UCSD-AML1 (cell line): ENCODE data around the gene TDRD5.
"Not testable (repeated sequence)": the region's sequence is repeated elsewhere in the genome, so short reads cannot be mapped to it uniquely, and the experiment has no call there.

Experiments
- DNase-seq: peaks from one replicate; lab custom pipeline; 2025; ENCODE audit not compliant: unreplicated experiment; lab: John Stamatoyannopoulos, UW

The TDRD5 gene

DNA sequence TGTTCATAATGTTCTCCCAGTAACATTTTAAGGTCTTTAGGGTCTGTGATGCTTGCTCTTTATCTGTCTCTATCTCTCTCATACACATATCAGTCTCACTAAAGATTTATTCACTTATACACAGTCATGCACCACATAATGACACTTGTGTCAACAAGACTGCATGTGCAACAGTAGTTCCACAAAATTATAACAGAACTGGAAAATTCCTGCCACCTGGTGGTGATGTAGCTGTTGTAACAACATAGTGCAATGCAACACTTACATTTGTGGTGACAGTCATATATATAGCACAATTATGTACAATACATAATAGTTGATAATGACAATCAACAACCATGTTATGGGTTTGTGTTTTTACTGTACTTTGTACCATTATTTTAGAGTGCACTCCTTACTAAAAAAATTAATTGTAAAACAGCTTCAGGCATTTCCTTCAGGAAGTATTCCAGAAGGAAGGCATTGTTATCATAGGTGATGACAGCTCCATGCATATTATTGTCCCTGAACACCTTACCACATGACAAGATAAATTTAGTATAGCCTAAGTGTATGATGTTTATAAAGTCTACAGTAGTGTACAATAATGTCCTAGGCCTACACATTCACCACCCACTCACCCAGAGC, 8.1 kb downstream of the TDRD5 start:
- no peak for DNase-seq

DNA sequence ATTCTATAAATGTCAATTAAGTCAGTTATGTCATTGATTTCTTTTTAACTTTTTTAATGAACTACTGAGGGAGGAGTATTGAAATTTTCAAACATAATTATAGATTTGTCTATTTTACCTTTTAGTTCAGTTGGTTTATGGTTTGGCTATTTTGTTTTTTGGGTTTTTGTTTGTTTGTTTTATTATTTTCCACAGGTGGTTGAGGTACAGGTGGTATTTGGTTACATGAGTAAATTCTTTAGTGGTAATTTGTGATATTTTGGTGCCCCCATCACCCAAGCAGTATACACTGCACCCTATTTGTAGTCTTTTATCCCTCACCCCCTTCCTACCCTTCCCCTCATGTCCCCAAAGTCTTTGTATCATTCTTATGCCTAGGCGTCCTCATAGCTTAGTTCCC, 9.5 kb downstream of the TDRD5 start:
- no peak for DNase-seq

DNA sequence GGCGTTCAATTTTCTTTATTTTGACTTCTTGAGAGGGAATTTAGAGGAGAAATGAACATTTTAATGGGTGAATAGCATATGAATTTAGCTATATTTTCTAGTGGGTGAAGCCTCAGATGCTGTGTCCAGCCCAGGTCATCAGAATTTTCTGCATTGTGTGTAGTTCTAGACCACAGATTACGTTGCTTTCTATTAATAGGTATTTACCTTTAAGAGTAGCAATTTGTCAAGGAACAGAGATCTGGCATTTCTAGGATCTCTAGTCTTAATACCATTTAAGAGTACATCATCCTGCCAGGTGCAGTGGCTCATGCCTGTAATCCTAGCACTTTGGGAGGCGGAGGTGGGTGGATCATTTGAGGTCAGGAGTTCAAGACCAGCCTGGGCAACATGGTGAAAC, 20.7 kb downstream of the TDRD5 start:
- no peak for DNase-seq

DNA sequence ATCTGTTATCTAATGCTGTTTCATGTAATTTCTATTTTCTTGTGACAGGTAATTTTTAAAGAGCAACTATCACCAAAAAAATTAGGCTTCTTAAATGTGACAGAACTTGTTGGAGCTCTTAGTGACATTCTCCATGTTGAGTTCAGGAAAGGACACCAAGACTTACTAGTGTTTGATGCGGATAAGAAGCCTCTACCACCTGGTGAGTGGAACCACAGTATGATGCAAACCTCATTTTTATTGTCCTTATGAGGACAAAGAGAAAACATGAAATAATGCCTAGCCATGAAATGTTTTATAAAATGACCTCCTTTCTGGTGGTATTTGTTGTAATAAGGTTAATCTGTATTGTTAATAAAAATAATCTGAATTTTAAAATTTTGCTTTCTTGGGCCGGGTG, 39.1 kb downstream of the TDRD5 start:
- DNase-seq = no peak

DNA sequence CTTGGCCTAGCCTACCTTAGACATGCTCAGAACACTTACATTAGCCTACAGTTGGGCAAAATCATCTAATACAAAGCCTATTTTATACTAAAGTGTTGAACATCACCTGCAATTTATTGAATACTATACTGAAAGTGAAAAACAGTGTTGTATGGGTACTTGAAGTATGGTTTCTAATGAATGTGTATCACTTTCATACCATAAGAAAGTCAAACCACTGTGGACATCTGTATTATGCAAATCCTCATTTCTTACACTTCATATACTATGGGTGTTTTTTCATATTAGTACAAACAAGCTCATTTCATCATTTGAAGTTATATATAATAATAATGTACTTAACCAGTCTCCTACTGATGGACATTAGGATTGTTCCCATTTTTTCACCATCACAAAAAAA, 41.2 kb downstream of the TDRD5 start:
- DNase-seq = no peak

DNA sequence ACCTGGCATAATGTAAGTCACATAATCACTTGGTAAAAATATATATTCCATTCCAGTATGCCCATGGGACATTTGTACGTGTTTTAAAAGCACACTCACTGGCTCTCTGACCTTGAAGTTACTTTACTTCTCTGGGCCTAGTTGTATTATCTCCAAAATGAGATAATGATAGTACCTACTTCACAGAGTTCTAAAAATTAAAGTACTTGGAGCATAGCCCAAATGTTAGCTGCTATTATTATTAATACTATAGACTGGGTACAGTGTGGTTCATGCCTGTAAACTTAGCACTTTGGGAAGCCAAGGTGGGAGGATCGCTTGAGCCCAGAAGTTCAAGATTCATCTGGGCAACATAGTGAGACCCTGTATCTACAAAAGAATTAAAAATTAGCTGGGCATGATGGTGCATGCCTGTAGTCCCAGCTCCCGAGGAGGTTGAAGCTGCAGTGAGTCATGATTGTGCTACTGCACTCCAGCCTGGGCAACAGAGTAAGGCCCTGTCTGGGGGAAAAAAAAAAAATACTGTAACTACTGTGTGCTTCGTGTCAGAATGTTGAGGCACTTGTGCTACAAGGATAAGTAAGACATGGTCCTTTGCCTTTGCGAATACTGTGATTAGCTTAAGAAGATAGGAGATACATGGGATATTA, 45.7 kb downstream of the TDRD5 start:
- DNase-seq = no peak

DNA sequence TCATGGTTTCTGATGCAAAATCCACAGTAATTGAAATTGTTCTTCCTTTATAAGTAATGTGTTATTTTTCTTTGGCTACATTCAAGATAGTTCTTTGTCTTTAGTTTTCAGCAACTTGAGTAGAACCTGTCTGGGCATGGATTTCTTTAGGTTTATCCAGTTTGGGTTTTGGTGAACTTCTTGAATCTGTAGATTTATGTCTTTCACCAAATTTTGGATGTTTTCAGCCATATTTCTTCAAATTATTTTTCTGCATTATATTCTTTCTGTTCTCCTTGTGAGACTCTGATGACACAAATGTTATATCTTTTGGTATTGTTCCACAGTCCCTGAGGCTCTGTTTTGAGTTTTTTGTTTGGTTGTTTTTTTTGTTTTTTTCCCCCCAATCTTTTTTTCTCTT, 69.4 kb downstream of the TDRD5 start:
- DNase-seq = no peak

DNA sequence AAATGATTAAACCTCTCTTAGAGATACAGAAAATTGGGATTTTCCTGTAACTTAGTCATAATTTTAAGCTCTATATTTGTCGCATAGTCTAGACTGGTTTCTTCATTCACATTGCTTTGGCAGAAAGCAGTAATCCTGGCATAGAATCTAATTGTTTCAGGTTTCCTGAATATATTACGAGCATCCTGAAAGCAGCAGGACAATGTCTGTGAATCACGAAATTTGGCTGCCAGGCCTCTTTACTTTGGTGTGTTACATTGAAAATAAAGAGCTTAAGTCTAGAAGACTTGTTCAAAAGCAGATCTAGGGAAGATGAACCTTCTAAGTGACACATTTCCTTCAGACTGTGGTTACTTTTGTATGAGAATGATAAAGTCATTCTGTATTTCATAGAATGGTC, 72.2 kb downstream of the TDRD5 start:
- DNase-seq = no peak

DNA sequence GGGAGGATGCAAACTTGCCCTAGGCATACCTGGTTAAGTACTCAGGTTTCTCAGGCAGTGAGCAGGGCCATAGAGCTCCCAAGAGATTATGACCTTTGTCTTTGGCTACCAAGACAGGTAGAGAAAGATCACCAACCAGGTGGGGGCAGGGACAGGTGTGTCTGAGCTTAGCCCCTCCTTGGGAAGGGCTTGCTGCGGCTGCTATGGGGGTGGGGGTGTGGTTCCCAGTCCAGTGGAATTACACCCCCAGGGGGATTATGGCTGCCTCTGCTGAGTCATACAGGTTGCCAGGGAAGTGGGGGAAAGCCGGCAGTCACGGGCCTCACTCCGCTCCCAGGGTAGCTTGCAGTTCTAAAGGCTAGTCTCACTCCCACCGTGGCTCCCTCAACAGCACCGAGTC, 86.2 kb downstream of the TDRD5 start:
- no peak for DNase-seq

DNA sequence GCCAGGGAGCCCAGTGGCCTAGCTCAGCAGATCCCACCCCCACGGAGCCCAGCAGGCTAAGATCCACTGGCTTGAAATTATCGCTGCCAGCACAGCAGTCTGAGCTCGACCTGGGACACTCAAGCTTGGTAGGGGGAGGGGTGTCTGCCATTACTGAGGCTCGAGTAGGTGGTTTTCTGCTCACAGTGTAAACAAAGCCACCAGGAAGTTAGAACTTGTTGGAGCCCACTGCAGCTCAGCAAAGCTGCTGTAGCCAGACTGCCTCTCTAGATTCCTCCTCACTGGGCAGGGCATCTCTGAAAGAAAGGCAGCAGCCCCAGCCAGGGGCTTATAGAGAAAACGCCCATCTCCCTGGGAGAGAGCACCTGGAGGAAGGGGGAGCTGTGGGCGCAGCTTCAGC, 102.9 kb downstream of the TDRD5 start:
- DNase-seq = not testable (repeated sequence)

DNA sequence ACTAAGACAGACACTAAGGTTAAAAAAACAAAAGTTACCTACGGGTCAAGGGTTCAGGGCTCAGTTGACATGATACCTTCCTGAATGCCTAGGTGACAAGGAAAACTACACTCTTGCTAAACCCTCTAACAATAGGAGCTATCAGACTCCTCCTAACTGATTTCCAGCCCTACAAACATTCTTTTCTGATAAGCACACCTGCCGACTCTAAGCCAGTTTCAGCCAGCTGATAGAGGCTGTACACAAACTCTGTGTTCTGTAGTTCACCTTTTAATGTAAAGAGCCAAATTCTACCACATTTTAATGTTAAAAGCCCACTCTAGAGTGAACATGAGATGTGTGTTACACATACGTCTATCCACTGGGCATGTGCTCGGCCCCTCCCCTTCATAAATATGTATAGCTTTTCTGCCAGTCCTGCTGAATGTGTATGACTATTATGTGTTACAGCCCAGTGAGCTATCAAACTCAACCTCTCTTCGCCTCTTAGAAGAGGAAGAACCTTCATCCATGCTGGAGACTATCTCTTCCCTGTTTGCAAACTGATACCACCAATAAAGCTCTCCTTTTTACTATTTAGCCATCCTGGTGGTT, 111.4 kb downstream of the TDRD5 start:
- no peak for DNase-seq

DNA sequence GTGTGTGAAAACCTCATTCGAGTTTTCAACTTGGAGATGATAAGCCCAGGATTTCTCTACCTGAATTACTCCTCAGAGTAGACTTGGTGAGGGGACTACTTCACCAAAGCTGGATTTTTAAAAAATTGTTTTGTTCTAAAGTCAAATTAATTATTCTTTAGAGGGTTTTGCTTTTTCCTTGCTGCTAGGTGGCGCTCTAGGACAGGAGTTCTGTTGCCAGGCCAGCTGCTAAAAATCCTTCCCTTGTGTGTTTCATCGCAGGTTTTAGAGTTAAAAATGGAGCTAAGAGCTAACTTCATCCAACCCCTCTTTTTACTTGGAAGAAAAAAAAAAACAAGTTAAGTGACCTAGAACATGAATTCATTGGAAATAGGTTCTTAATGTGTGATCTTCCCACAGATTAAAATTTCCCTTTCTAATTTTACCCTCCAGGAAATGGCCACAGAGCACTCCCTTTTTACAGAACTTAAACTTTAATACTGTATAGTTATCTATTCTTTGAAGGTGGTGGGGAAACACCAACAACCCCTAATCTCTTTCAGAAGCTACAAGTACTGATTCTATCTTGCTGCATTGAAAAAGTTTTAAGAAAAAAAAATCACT, 114.8 kb downstream of the TDRD5 start:
- peak; percentile 22 for DNase-seq

DNA sequence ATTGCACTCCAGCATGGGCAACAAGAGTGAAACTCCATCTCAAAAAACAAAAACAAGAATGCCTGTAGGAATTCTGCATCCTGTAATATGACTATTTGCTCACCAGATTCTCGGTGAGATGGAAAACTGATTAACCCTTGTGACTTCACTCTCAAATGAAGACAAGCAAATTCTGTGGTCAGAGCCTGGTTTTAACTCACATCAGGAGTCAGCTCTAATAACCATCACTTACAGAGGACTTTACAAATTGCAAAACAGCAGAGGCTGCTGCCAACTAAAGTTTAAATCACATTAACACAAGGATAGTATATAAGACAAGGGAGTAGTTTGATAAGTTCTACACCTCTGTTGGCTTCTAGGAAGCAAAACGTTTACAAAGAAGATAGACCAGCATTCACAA, 115.8 kb downstream of the TDRD5 start:
- no peak for DNase-seq

DNA sequence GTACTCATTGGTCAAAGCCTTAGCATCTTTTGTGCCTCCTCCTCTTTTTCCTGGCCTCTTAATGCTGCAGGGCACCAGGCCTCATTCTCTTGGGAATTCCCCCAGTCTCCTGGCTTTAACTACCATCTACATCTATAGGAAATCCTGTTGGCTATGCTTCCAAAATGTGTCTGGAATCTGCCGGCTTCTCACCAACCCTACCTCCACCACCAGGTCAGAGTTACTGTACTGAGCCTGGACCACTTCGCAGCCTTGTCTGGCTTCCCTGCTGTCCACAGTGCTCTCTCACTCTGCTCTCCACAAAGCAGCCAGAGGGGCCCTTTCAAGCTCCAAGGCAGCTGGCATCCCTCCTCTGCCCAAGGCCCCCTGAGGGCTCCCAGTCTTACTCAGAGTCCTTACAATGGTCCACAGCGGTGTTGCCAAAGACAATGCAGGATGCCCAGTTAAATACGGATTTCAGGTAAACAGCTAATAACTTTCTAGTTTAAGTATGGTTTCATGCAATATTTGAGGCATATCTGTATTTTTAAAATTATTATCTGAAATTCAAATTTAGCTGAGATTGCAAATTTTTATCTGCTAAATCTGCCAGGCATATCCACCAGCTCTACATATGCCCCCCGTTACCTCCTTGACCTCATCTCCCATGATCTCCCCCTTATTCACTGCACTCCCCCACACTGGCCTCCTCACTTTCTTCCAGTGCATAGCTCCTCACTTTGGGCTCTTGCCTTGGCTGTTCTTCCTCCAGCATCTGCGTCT, 117.0 kb downstream of the TDRD5 start:
- no peak for DNase-seq

DNA sequence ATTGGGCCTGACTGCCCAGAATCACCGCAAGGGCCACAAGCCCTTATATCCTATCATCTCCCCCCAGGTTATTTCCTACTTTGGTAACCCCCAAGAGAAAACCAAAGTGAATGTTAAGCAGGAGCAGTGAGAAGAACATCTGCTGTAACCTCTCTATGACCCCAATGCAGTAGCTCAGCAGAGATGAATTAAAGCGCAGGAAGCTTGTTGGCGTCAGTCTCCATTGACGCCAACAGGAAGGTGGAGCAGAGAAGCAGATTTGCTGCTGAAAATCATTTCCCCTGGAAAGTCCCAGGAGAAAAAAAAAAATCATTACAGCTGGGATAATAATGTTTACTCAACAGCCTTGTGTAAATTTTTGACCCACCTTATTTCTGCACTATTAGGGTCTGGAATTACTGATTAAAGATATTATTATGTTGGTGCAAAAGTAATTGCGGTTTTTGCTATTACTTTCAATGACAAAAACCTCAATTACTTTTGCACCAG, 118.3 kb downstream of the TDRD5 start:
- DNase-seq = peak; percentile 12

DNA sequence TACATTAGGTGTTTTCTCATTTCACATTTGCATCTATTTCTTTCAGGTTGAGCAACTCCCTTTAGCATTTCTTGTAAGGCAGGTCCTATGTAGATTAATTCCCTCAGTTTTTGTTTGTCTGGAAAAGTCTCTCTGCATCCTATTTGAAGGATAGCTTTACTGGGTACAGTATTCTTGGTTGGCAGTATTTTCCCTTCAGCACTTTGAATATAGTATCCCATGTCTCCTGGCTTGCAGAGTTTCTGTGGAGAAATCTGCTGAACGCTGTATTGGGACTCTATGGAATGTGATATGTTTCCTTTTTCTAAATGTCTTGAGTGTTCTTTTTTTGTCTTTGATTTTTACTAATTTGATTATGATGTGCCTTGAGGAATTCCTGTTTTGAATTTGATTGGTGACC, 122.5 kb downstream of the TDRD5 start:
- DNase-seq = no peak

DNA sequence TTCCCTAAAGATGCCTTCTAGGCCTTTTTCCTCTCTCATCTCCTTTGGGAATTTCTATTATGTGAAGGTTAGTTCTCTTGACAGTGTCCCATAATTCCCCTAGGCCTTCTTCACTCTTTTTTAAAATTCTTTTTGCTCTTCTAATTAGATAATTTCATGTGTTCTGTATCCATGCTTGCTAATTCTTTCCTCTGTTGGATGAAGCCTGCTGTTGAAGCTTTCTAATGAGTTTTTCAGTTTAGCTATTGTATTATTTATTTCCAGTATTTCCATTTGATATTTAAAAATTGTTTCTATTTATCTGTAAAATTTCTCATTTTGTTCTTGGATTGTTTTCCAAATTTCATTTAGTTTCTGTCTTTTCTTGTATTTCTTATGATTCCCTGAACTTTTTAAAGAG, 123.0 kb downstream of the TDRD5 start:
- no peak for DNase-seq

DNA sequence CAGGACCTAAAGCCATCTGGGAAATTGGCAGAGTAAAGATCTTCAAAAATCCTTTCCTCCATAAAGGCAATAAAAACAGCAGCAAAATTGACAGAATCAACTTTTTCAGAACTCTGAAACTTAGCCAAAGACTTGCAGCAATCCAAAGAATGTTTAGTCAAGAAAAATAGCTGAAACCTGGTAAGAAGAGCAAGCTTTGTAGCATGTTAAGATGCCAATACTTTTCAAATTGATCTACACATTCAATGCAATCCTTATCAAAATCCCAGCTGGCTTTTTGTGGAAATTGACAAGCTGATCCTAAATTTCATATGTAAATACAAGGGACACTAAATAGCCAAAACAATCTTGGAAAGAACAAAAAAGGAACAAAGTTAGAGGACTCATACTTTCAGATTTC, 127.6 kb downstream of the TDRD5 start:
- DNase-seq = no peak

DNA sequence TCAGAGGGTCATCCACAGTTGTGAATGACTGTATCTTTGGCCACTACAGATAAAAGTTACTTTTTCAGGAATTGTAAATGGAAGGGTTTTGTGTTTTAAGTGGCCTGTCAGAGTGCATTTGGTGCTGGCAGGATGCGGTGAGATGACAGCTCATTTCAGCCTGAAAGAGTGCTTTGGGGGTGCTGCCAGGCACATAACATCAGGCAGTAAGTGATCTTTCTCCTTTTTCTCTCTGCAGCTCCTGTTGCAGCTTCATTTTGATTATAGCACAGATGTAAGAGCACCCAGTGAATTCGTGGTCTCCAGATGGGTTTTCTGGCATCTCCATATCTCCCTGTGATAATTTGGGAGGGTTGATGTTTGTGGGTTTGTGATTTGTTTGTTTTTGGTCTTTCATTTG, 136.6 kb downstream of the TDRD5 start:
- no peak for DNase-seq

DNA sequence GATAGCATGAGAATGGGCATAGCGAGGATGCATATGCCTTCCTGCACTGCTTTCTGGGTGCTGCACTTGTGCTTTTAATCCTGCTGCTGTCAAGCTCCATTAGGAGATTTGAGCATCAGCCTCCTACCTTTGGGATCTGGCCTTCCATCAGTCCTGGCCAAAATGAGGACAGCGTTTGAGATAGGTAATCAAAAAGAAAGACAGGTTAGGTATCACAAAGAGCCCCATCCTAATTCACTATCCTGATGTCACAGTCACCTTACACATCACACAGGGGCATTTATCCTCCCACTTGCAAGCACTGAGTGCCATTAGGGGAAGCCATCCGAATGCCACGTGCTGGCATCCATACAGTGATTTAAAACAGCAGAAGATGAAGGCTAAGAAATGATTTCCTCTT, 138.2 kb downstream of the TDRD5 start:
- DNase-seq = no peak

DNA sequence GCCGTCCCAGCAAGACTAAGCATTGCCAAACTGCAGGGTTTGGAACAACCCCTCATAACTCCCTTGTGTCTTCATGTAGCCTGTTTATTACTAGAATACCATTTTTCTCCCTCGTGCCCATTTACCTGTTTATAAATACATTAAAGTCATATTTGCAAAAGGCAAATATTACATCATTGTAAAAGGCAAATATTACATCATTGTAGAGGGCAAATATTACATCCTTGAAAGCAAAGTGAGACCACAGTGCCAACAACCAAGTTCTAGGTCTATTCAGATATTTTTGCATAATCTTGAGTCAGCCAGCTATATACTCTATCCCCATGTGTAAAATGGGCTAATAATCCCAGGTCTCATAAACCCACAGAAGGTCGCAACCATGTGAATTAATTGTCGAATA, 140.0 kb downstream of the TDRD5 start:
- no peak for DNase-seq
